MM.1S (cell line): ENCODE data around the gene C11orf54.

Experiments used
- EZH2 ChIP-seq: fragments of 300-600 bp; sonication (generic); optimal IDR thresholded peaks from 2 replicates; pipeline ENCODE3; 2017; ENCODE audit warnings: low read depth, mild to moderate bottlenecking, antibody characterized with exemption, low read length, mixed read lengths
- EZH2phosphoT487 ChIP-seq: fragments of 300-600 bp; sonication (generic); IDR thresholded peaks from 2 replicates; pipeline ENCODE4 v1.6.1; 2018; ENCODE audit warnings: antibody characterized with exemption, low read length
- TF ChIP-seq, protein P1 (sequence below): fragments of 300-600 bp; sonication (generic); IDR thresholded peaks from 2 replicates; pipeline ENCODE4 v1.5.1; 2016; ENCODE audit warnings: antibody characterized with exemption, low read length, mixed read lengths

DNA sequence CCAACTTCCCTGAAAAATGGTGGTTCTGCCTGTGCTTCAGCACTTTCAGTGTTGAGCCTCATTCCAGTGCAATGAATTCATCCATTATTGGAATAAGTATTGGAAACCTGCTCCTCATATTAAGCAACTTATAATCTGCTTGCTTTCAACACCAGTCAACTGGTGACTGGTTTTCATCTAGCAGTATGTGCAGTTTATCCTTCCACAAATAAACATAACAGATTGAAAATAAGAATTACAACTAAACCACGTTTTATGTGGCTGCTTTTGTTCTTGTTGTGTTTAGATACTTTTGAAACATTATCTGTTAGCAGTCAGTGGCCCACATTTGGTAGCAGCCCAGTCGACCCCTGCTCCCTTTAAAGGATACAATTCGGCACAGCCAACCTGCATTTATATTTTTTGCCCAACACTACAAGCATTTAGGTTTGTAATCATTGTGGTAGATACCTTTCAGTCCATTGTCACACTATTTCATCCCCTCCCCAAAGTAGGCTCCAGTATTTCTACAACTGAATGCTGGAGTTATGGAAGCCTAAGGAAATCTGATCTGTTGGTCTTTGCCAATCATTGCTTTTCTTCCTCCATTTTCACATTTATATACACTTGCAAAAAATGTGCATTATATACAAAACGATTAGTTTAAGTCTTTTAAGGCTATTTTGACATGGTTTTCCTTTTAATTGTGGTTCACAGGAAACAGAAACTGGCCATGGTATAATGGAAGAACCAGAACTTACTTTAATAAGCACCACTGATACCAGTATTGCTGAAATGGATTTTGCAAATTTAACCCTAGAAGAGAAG, 13.3 kb upstream of the C11orf54 start:
- TF ChIP-seq EZH2phosphoT487 (no peak), EZH2 (no peak)
- TF ChIP-seq, protein P1, sequence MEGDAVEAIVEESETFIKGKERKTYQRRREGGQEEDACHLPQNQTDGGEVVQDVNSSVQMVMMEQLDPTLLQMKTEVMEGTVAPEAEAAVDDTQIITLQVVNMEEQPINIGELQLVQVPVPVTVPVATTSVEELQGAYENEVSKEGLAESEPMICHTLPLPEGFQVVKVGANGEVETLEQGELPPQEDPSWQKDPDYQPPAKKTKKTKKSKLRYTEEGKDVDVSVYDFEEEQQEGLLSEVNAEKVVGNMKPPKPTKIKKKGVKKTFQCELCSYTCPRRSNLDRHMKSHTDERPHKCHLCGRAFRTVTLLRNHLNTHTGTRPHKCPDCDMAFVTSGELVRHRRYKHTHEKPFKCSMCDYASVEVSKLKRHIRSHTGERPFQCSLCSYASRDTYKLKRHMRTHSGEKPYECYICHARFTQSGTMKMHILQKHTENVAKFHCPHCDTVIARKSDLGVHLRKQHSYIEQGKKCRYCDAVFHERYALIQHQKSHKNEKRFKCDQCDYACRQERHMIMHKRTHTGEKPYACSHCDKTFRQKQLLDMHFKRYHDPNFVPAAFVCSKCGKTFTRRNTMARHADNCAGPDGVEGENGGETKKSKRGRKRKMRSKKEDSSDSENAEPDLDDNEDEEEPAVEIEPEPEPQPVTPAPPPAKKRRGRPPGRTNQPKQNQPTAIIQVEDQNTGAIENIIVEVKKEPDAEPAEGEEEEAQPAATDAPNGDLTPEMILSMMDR = no peak
